Stimulated activated CD4-positive, alpha-beta T cell treated with anti-CD3 and anti-CD28 coated beads, Interleukin-1b, Interleukin-23, amount 100 ng/mL, for 1 hour (primary cell): ENCODE data around the gene SORCS2.

Experiments used
- DNase-seq, 2 donors: peaks; one replicate each; pipeline ENCODE4 v3.0.0-alpha.2; 2020; ENCODE audit warnings: low read depth in 2 of 2

SORCS2 gene

GRCh38 chr4:7614350-7614949 is 422.1 kb downstream of the SORCS2 start:
- DNase-seq: no peak

GRCh38 chr4:7616193-7616592 is 423.9 kb downstream of the SORCS2 start:
- no peak for DNase-seq

GRCh38 chr4:7618361-7618760 is 426.0 kb downstream of the SORCS2 start:
- DNase-seq: no peak

GRCh38 chr4:7620086-7620813 is 427.9 kb downstream of the SORCS2 start:
- DNase-seq: no peak

- DNase-seq: no peak
Measured at GRCh38 chr4:7620814-7621176, 428.5 kb downstream of the SORCS2 start.

GRCh38 chr4:7621252-7622035 is 429.1 kb downstream of the SORCS2 start:
- no peak for DNase-seq

GRCh38 chr4:7622371-7622770 is 430.0 kb downstream of the SORCS2 start:
- DNase-seq: no peak

GRCh38 chr4:7623468-7623867 is 431.1 kb downstream of the SORCS2 start:
- no peak for DNase-seq

GRCh38 chr4:7624396-7624980 is 432.1 kb downstream of the SORCS2 start:
- no peak for DNase-seq

GRCh38 chr4:7625071-7625470 is 432.7 kb downstream of the SORCS2 start:
- no peak for DNase-seq

- no peak for DNase-seq
Measured at GRCh38 chr4:7626531-7626930, 434.2 kb downstream of the SORCS2 start.

GRCh38 chr4:7627251-7628250 is 435.2 kb downstream of the SORCS2 start:
- DNase-seq: no peak

GRCh38 chr4:7628432-7628831 is 436.1 kb downstream of the SORCS2 start:
- no peak for DNase-seq

GRCh38 chr4:7629501-7630254 is 437.3 kb downstream of the SORCS2 start:
- no peak for DNase-seq

GRCh38 chr4:7630568-7631287 is 438.4 kb downstream of the SORCS2 start:
- no peak for DNase-seq

GRCh38 chr4:7631288-7632014 is 439.1 kb downstream of the SORCS2 start:
- DNase-seq: no peak

GRCh38 chr4:7632341-7632740 is 440.0 kb downstream of the SORCS2 start:
- DNase-seq: no peak

- no peak for DNase-seq
Measured at GRCh38 chr4:7632971-7633370, 440.6 kb downstream of the SORCS2 start.

- no peak for DNase-seq
Measured at GRCh38 chr4:7634661-7635251, 442.4 kb downstream of the SORCS2 start.
